Cardiac muscle cell (in vitro differentiated cells and primary cell): Measurements from ENCODE around the gene KIF26B. TPM values are rescaled to one million over a fixed set of nuclear protein-coding genes. Genes with fewer than 3 reads are reported as not detected.
"Not testable (repeated sequence)": the region's sequence is repeated elsewhere in the genome, so short reads cannot be mapped to it uniquely, and the experiment has no call there.

Experiments
- DNase-seq, 2 donors: peaks; one replicate each; pipeline versions ENCODE4 v3.0.0 to v3.0.0-alpha.2; 2010 to 2017; ENCODE audit warnings: low read depth in 1 of 2, low spot score in 1 of 2
- H3K27ac ChIP-seq: fragments of 200-600 bp; sonication (generic); 2 replicates; pipeline ENCODE4 v1.5.1; 2016
- H3K27me3 ChIP-seq: fragments of 200-600 bp; sonication (generic); 2 replicates; pipeline ENCODE4 v1.6.0; 2016; ENCODE audit warnings: control low read depth
- H3K36me3 ChIP-seq: fragments of 200-600 bp; sonication (generic); 2 replicates; pipeline ENCODE4 v1.5.1; 2016; ENCODE audit warnings: control low read depth
- H3K4me1 ChIP-seq: fragments of 200-600 bp; sonication (generic); 2 replicates; pipeline ENCODE4 v1.8.1; 2017; ENCODE audit warnings: low read depth, mild to moderate bottlenecking, mixed run types
- H3K4me3 ChIP-seq: fragments of 200-600 bp; sonication (generic); 2 replicates; pipeline ENCODE4 v1.5.1; 2016; ENCODE audit warnings: mild to moderate bottlenecking
- H3K9me3 ChIP-seq: fragments of 200-600 bp; sonication (generic); 2 replicates; pipeline ENCODE4 v1.5.1; 2017; ENCODE audit warnings: low read depth, mild to moderate bottlenecking, control low read depth
- polyA plus RNA-seq: library from polyadenylated mRNA; unstranded; fragments of >200 nt; fragmentation: Nextera tagmentation; extraction: Ambion mirVana; gene quantifications from 2 replicates; pipeline ENCODE4 v1.2.1, GENCODE V29; 2016
- total RNA-seq: library from RNA; depleted of rRNA; stranded (reverse); fragments of >200 nt; gene quantifications from 2 replicates; pipeline ENCODE4 v1.2.3, GENCODE V29; 2016
- TF ChIP-seq, protein P1 (sequence below): IDR thresholded peaks from 2 replicates; pipeline ENCODE4 v1.5.1; 2012; ENCODE audit warnings: low read depth, mild to moderate bottlenecking, low read length

KIF26B gene
- total and polyA plus RNA-seq, 2 experiments from 2014 or later, result 58.9 to 177 TPM

DNA sequence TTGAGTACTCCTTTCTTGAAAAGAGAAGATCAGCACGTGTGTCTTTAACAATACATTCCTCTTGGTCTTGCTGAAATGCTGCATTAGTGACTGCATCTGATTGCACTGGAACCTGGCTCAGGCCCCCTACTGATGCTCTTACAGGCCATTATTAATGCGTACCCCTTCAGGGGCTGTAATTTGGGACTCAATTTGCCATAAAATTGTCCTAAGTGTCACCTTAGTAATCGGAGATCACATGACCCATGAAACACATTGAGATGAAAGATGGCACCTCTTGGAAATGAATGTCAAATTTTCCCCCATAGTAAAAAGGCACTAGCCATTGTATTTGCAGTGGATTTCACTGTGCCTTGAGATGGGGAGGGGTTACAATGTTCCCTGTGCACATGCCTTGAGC lies 563.3 kb downstream of the KIF26B start:
- TF ChIP-seq, protein P1, sequence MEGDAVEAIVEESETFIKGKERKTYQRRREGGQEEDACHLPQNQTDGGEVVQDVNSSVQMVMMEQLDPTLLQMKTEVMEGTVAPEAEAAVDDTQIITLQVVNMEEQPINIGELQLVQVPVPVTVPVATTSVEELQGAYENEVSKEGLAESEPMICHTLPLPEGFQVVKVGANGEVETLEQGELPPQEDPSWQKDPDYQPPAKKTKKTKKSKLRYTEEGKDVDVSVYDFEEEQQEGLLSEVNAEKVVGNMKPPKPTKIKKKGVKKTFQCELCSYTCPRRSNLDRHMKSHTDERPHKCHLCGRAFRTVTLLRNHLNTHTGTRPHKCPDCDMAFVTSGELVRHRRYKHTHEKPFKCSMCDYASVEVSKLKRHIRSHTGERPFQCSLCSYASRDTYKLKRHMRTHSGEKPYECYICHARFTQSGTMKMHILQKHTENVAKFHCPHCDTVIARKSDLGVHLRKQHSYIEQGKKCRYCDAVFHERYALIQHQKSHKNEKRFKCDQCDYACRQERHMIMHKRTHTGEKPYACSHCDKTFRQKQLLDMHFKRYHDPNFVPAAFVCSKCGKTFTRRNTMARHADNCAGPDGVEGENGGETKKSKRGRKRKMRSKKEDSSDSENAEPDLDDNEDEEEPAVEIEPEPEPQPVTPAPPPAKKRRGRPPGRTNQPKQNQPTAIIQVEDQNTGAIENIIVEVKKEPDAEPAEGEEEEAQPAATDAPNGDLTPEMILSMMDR, result no peak
- no peaks in the 10 kb centered on the region for H3K27me3 ChIP-seq
- H3K4me1 ChIP-seq, result no peaks in the 10 kb centered on the region
- H3K36me3 ChIP-seq, result no peaks in the 10 kb centered on the region
- DNase-seq, result no peak
- H3K9me3 ChIP-seq, result no peaks in the 10 kb centered on the region
- no peak overlapping the region for H3K27ac ChIP-seq
- H3K4me3 ChIP-seq, result no peak overlapping the region

DNA sequence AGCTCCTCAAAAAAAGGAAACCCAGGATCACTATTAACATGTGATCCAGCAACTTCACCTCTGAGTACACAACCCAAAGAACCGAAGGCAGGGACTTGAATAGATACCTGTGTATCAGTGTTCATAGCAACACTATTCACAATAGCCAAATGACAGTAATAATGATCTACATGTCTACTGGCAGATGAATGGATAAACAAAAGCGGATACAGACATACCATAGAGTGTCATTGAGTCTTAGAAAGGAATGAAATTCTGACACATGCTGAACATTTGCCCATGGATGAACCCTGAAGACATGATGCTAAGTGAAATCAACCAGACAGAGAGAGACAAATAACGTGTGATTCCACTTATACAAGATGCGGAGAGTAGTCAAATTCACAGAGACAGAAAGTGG lies 564.2 kb downstream of the KIF26B start:
- TF ChIP-seq, protein P1, result no peak
- no peak for DNase-seq
- no peak overlapping the region for H3K27ac ChIP-seq

DNA sequence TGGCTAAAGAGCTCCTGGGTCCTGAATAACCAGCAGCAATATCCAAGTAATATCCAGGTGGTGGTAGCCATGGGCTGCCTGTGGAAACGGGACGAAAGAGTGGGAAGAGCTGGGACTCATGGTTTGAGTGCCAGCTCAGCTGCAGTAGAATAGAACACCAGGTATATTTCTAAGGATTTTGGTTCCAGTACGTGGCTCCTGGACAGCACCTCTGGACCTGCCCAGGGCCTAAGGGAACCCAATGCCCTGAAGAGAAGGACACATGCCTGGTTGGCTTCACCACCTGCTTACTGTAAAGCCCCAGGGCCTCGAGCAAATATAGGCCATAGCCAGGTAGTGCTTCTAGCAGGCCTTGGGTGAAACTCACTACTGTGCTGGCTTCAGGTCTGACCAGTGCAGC lies 566.7 kb downstream of the KIF26B start:
- TF ChIP-seq, protein P1, result no peak
- Histone ChIP-seq H3K4me3 (no peak overlapping the region), H3K27ac (no peak overlapping the region), H3K36me3 (no peaks in the 10 kb centered on the region), H3K27me3 (no peaks in the 10 kb centered on the region), H3K4me1 (no peaks in the 10 kb centered on the region), H3K9me3 (no peaks in the 10 kb centered on the region)
- no peak for DNase-seq

More for the DNA sequence above, 564.2 kb downstream of the KIF26B start:
- Histone ChIP-seq H3K4me1 (no peaks in the 10 kb centered on the region), H3K4me3 (no peak overlapping the region), H3K36me3 (no peaks in the 10 kb centered on the region), H3K9me3 (no peaks in the 10 kb centered on the region), H3K27me3 (no peaks in the 10 kb centered on the region)

- H3K27me3 ChIP-seq, H3K9me3 ChIP-seq, DNase-seq, H3K36me3 ChIP-seq, H3K27ac ChIP-seq, H3K4me1 ChIP-seq, H3K4me3 ChIP-seq: not testable (repeated sequence)
Measured at GRCh38 chr1:245728035-245728434, 573.2 kb downstream of the KIF26B start.

DNA sequence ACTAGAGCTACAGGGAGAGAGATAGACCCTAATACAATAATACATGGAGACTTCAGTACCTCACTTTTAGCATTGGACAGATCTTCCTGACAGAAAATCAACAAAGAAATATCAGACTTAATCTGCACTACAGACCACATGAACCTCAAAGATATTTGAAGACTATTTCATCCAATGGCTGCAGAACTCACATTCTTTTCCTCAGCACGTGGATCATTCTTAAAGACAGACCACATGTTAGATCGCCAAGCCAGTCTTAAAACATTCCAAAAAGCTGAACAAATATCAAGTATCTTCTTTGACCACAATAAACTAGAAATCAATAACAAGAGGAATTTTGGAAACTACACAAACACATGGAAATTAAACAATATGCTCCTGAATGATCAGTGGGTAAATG lies 576.0 kb downstream of the KIF26B start:
- Histone ChIP-seq H3K4me3 (no peak overlapping the region), H3K27me3 (no peaks in the 10 kb centered on the region), H3K36me3 (no peaks in the 10 kb centered on the region), H3K9me3 (no peaks in the 10 kb centered on the region), H3K27ac (no peak overlapping the region), H3K4me1 (no peaks in the 10 kb centered on the region)
- TF ChIP-seq, protein P1, result no peak
- no peak for DNase-seq

DNA sequence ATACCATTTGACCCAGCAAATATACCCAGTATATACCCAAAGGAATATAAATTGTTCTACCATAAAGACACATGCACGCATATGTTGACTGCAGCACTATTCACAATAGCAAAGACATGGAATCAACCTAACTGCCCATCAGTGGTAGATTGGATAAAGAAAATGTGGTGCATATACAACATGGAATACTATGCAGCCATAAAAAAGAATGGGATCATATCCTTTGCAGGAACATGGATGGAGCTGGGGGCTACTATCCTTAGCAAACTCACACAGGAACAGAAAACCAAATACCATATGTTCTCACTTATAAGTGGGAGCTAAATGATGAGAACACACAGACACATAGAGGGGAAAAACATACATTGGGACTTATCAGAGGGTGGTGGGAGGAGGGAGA lies 585.6 kb downstream of the KIF26B start:
- H3K4me3 ChIP-seq, H3K27me3 ChIP-seq, H3K36me3 ChIP-seq, H3K9me3 ChIP-seq, H3K4me1 ChIP-seq, DNase-seq, H3K27ac ChIP-seq: not testable (repeated sequence)

- Histone ChIP-seq H3K27ac (no peak overlapping the region), H3K9me3 (no peaks in the 10 kb centered on the region), H3K4me3 (no peak overlapping the region), H3K4me1 (no peaks in the 10 kb centered on the region), H3K36me3 (no peaks in the 10 kb centered on the region), H3K27me3 (no peaks in the 10 kb centered on the region)
- DNase-seq, result no peak
- TF ChIP-seq, protein P1, result no peak
Measured at GRCh38 chr1:245742896-245743295, 588.1 kb downstream of the KIF26B start.
